ENCODE results near the gene CCDC3. TPM values are rescaled to one million over a fixed set of nuclear protein-coding genes. Genes with fewer than 3 reads are reported as not detected.

CCDC3 gene
- total RNA-seq, 1 experiment from 2014 or later: 0.10 TPM

- Histone ChIP-seq H3K27me3 (ENCODE audit: control insufficient read depth, insufficient read depth, low read length) (no peaks in the 10 kb centered on the region), H3K36me3 (ENCODE audit: control insufficient read depth, insufficient read depth, low read length) (no peaks in the 10 kb centered on the region), H3K27ac (ENCODE audit: low read length) (no peak overlapping the region), H3K4me1 (ENCODE audit: control insufficient read depth, insufficient read depth, low read length) (no peaks in the 10 kb centered on the region), H3K4me3 (ENCODE audit: low read depth in 2 of 2, low read length in 2 of 2) (no peak overlapping the region), H3K9me3 (ENCODE audit: control insufficient read depth, insufficient read depth, low read depth, low read length) (no peaks in the 10 kb centered on the region)
- no peak for TF ChIP-seq TCF7L2 (IDR thresholded peaks at IDR 0.05; ENCODE audit: low read depth, low read length)
- TF ChIP-seq POLR2AphosphoS5 (IDR thresholded peaks at IDR 0.05; ENCODE audit: low read depth, low read length): no peak
- no peak for TF ChIP-seq CTCF (IDR thresholded peaks at IDR 0.05)
- no peak for TF ChIP-seq REST (IDR thresholded peaks at IDR 0.05; ENCODE audit: insufficient read depth in 1 of 2, low read depth in 2 of 2, low read length in 1 of 2)
- TF ChIP-seq SIN3A (IDR thresholded peaks at IDR 0.05; ENCODE audit: borderline replicate concordance, insufficient read depth, low read depth, low read length): no peak
- intact Hi-C loops (cut with micrococcal nuclease; ENCODE audit: unreplicated experiment) (no loop called here), in situ Hi-C loops (cut with HindIII; ENCODE audit: low pct_unique_long_range_greater_than_20kb, low sequenced_read_pairs) (no loop called here)
- ChIA-PET POLR2A (no interaction called here), CTCF (no interaction called here)
- ATAC-seq (no peak), DNase-seq (ENCODE audit: low read depth, low spot score) (no peak)
- no TSS peak for BruUV-seq (replicated peaks)
Measured at GRCh38 chr10:12872577-12872976, 128.9 kb downstream of the CCDC3 start.

GRCh38 chr10:12869427-12869826, 132.1 kb downstream of the CCDC3 start:
- ATAC-seq: no peak
- no peaks in the 10 kb centered on the region for H3K9me3 ChIP-seq (ENCODE audit: control insufficient read depth, insufficient read depth, low read depth, low read length)
- H3K36me3 ChIP-seq (ENCODE audit: control insufficient read depth, insufficient read depth, low read length): no peaks in the 10 kb centered on the region
- H3K4me3 ChIP-seq (ENCODE audit: low read depth in 2 of 2, low read length in 2 of 2): no peak overlapping the region
- POLR2A ChIA-PET: no interaction called here
- in situ Hi-C loops (cut with HindIII; ENCODE audit: low pct_unique_long_range_greater_than_20kb, low sequenced_read_pairs) (no loop called here), intact Hi-C loops (cut with micrococcal nuclease; ENCODE audit: unreplicated experiment) (no loop called here)
- H3K27ac ChIP-seq (ENCODE audit: low read length): no peak overlapping the region
- no peaks in the 10 kb centered on the region for H3K4me1 ChIP-seq (ENCODE audit: control insufficient read depth, insufficient read depth, low read length)
- CTCF ChIA-PET: no interaction called here
- no peak for TF ChIP-seq SIN3A (IDR thresholded peaks at IDR 0.05; ENCODE audit: borderline replicate concordance, insufficient read depth, low read depth, low read length)
- no peak for TF ChIP-seq TCF7L2 (IDR thresholded peaks at IDR 0.05; ENCODE audit: low read depth, low read length)
- no peak for TF ChIP-seq POLR2AphosphoS5 (IDR thresholded peaks at IDR 0.05; ENCODE audit: low read depth, low read length)
- TF ChIP-seq REST (IDR thresholded peaks at IDR 0.05; ENCODE audit: insufficient read depth in 1 of 2, low read depth in 2 of 2, low read length in 1 of 2): no peak
- TF ChIP-seq CTCF (IDR thresholded peaks at IDR 0.05): no peak
- no TSS peak for BruUV-seq (replicated peaks)
- no peak for DNase-seq (ENCODE audit: low read depth, low spot score)
- H3K27me3 ChIP-seq (ENCODE audit: control insufficient read depth, insufficient read depth, low read length): no peaks in the 10 kb centered on the region

Measured in Panc1 (cell line).